Frontal cortex (tissue), 4 donors: ENCODE data around the gene CNKSR2. TPM values are rescaled to one million over a fixed set of nuclear protein-coding genes. Genes with fewer than 3 reads are reported as not detected.
A peak's percentile ranks its signal among the peaks of the same experiment; 100 is the strongest.

Experiments
- DNase-seq, 2 donors: peaks; one replicate each; pipeline ENCODE4 v3.0.0; 2012; ENCODE audit warnings: low spot score in 2 of 2
- FAIRE-seq: peaks from 2 replicates; lab custom pipeline; 2012; peaks lifted over from hg19 to GRCh38; lab: Jason Lieb, UNC
- total RNA-seq: library from RNA; depleted of rRNA; stranded (reverse); fragments of >200 nt; gene quantifications from one replicate; pipeline ENCODE4 v1.2.3, GENCODE V29; 2014
- donor health status: control.
- donor health status: control.
- donor health status: control.

Gene CNKSR2
- total RNA-seq: 173 TPM

- DNase-seq: peak; percentile 54 to 61
- no peak for FAIRE-seq
These were observed at the start of gene CNKSR2 for GRCh38 chrX:21374163-21374993. Gene CNKSR2 (plus strand): TSS chrX:21374418. CDS start chrX:21374898, 480 bp downstream.

GRCh38 chrX:21354725-21355124 is 19.5 kb upstream of the CNKSR2 start:
- DNase-seq (no peak), FAIRE-seq (no peak)

DNA sequence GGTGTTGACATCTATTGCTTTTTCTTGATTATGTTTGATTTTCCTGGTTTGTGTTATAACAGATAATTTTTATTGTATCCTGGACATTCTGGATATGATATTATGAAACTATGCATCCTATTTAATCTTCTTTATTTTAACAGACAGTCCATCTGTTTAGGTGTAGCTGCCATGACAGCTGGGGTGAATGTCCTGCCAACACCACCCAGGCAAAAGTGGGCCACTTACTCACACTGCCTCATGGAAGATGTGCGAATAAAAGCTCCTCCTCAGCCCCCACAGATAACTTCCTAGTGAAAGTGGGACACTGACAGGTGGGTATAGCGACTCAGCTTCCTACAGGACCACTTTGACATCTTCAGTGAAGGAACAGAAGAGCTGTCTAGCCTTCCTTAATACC is 18.4 kb upstream of the CNKSR2 start:
- DNase-seq (no peak), FAIRE-seq (no peak)

DNA sequence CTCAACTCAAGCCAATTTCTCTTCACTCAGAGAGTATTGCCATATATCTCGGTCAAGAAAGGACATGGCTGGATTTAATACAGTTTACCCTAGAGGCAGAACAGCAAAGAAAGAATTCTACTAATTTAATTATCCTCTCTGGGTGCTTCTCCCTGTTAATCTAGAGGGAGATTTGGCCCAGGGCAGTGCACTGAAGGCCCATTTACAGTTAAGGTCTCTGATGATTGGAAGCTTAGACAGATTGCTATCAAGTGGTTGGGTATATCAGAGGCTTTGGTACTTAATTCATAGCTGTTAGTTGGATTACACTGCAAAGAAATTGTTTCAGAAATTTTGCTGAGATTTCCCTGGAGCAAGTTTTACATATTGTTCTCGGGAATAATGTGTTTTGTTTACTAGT is 4.6 kb upstream of the CNKSR2 start:
- no peak for DNase-seq
- FAIRE-seq: no peak

- DNase-seq (no peak), FAIRE-seq (no peak)
These were observed 1.2 kb upstream of the CNKSR2 start for GRCh38 chrX:21373001-21373400.

GRCh38 chrX:21373637-21374162 is 518 bp upstream of the CNKSR2 start:
- no peak for FAIRE-seq

GRCh38 chrX:21374994-21375707 is 933 bp downstream of the CNKSR2 start:
- FAIRE-seq (no peak), DNase-seq (no peak)

More at GRCh38 chrX:21373637-21374162, 518 bp upstream of the CNKSR2 start:
- no peak for DNase-seq

GRCh38 chrX:21375708-21376009 is 1.4 kb downstream of the CNKSR2 start:
- FAIRE-seq (no peak), DNase-seq (no peak)

- FAIRE-seq (no peak), DNase-seq (no peak)
These were observed 2.4 kb downstream of the CNKSR2 start for GRCh38 chrX:21376636-21377035.

DNA sequence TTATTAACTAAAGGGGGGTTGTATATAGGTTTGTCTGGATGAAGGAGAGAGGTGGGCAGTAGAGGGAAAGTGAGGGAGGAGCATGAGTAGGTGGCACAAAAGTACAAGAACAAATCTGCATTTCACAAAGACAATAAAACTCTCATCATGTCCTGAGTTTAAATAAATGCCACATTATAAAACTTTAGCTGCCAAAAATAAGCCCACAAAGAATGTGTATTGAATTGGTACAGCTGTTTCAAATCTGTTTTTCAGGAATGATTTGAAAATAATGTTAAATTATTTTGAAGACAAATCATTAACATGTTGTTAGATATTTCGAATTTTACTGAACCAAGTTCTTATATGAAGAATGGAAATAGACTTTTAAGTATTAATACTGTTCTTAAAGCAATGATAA is 5.8 kb downstream of the CNKSR2 start:
- no peak for FAIRE-seq
- no peak for DNase-seq

DNA sequence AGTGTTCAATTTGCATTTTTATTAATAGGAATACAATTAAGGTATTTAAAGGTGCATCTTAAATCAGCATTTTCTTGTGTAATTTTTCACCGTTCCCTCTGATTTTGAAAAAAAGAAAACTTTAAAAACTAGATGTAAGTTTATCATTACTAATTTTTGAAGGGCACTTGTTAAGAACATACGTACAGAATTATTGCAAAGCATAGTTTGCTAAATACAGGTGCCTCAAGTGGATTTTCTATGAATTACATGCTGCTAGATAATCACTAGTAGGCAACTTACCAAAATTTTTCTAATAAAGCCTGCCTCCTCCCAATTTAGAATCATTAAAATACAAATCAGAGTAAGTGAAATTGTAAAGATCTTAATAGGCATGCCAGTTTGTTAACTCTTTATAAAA is 8.5 kb downstream of the CNKSR2 start:
- DNase-seq: no peak
- FAIRE-seq: peak; percentile 28

- FAIRE-seq (no peak), DNase-seq (no peak)
These were observed 9.3 kb downstream of the CNKSR2 start for GRCh38 chrX:21383546-21383945.

DNA sequence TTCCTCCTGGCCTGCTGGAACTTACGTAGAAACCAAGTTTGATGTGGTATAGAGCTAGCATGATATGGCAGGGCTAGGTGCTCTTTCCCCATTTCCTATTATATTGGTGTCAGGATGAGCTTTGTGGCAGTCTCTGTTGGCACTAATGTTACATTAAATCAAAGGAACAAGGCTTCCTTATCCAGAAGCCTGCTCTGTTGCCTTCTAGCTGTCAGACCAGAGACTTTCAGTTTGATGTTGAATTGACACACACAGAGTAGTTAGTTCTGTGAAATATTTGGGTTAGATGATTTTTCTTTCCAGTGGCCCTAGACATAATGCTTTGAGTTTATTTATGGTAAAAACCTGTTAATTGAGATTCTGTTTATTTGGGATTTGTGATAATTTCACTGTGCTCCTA is 10.0 kb downstream of the CNKSR2 start:
- FAIRE-seq: no peak
- DNase-seq: no peak

DNA sequence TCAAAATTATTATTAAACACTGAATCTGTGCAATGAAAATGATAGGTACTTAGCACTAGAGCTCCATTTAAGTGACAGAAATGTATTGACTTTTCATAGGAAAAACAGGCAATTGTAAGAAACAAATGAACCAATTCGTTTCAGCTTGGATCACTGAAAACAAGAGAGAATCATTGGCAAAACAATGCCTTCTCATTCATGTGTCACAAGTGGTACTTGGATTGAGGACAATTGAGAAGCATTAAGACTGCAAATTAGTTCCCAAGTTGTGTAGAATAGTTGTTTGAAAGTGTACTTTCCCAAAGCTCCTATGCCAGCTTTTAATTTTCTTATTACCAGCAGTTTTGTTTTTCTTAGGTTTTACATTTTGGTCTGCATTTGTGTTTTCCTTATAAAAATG is 20.6 kb downstream of the CNKSR2 start:
- FAIRE-seq (no peak), DNase-seq (no peak)

GRCh38 chrX:21398426-21398825 is 24.2 kb downstream of the CNKSR2 start:
- no peak for DNase-seq
- no peak for FAIRE-seq

DNA sequence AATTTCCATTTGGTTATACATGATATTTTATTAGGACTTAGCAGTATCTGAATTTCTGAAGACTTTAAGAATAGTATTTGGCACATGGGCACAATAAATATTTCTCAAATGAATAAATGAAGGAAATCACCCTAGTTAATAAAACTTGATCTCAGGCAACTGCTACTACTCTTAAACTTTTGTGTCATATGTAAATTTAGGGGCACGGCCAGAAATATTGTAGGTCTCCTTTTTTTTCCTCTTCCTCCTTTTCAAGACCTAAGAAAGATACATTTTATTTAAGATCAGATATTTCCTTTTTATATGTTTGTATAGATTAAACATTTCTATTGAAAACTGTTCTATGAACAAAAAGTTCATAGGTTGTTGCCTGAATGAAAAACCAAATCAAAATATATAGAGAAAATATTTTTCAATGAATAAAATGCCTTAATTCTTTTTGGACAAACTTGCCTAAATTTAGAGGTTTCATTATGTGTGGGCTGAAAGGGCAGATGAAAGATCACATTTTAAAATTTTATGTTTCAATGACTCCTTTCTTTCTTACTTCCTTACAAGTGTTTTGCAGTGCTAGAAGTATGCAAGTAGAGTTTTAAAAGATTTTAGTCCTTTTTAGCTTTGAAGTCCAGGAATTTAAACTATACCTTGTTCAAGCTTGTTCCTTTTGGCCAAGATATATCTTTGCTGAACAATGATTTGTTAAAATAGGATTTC is 26.3 kb downstream of the CNKSR2 start:
- FAIRE-seq (peak; percentile 37), DNase-seq (no peak)

- DNase-seq: no peak
- no peak for FAIRE-seq
These were observed 34.1 kb downstream of the CNKSR2 start for GRCh38 chrX:21408307-21408706.

- peak; percentile 52 for FAIRE-seq
- no peak for DNase-seq
These were observed 34.6 kb downstream of the CNKSR2 start for GRCh38 chrX:21408788-21409187.

DNA sequence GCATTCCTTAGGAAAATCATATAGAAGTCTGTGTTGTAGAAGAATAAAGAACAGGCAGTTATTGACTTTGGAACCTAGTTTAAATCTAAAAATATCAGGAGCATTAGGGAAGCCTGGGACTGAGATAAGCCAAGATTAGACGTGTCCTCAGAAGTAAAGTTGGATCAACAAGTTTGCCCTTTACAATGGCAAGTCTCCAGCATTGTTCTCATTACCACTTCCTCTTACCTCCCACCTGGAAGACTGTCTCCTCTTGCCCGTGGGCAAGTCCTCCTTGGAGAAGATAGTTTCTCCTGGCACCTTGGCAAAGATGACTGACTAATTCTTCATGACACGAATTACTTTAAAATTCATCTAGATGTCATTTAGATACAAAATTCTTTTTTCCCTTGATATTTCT is 37.8 kb downstream of the CNKSR2 start:
- no peak for DNase-seq
- FAIRE-seq: no peak

- no peak for FAIRE-seq
- no peak for DNase-seq
These were observed 38.7 kb downstream of the CNKSR2 start for GRCh38 chrX:21412883-21413282.

DNA sequence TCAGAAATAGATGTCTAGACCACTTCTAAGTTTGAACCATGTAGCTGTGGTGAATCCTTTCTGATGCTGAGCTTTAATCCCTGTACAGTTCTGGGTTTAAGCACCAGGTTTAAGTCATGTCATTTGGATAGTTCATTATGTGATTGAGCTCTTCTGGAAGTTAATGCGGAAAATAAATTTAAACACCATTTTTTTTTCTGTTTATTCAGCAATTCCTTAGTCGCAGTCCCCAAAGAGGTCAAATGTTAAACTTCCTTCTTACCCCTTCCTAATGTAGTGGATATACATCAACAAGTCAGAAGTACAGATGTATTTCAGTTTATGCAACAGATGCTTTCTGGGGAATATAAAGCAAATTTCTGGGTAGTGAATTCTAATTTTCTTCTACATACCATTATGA is 52.9 kb downstream of the CNKSR2 start:
- FAIRE-seq (no peak), DNase-seq (no peak)
